ENCODE measurements around the gene HBD.

Gene HBD

GRCh38 chr11:5229796-5230195, 4.5 kb downstream of the HBD start:
- TF ChIP-seq CTCF (IDR thresholded peaks at IDR 0.05; ENCODE audit: borderline replicate concordance, extremely low read depth, low read length, poor library complexity, severe bottlenecking) (no peak), EZH2 (IDR thresholded peaks at IDR 0.05; ENCODE audit: borderline replicate concordance, low read depth, low read length, severe bottlenecking) (no peak)
- Histone ChIP-seq H3K9me3 (ENCODE audit: insufficient read depth, low read length, severe bottlenecking) (no peaks in the 10 kb centered on the region), H3K4me3 (ENCODE audit: low read depth in 1 of 2, low read length in 2 of 2) (no peak overlapping the region), H4K20me1 (ENCODE audit: insufficient read depth, low read length) (no peaks in the 10 kb centered on the region), H3K27me3 (ENCODE audit: insufficient read depth, low read length, poor library complexity) (peaks cover 11% of the 10 kb centered on the region), H3K36me3 (ENCODE audit: insufficient read depth, low read length) (no peaks in the 10 kb centered on the region), H3K79me2 (ENCODE audit: insufficient read depth, low read length) (no peaks in the 10 kb centered on the region), H2AFZ (ENCODE audit: low read depth, low read length) (no peak overlapping the region), H3K9ac (ENCODE audit: low read depth, low read length) (no peak overlapping the region), H3K4me2 (ENCODE audit: insufficient read depth, low read length) (no peak overlapping the region), H3K27ac (ENCODE audit: low read length) (no peak overlapping the region), H3K4me1 (ENCODE audit: insufficient read depth, low read length) (no peaks in the 10 kb centered on the region)
- DNase-seq (no peak), ATAC-seq (ENCODE audit: insufficient read depth, low read depth) (no peak)

- no peak for DNase-seq
- Histone ChIP-seq H3K4me3 (ENCODE audit: low read depth in 1 of 2, low read length in 2 of 2) (no peak overlapping the region), H3K36me3 (ENCODE audit: insufficient read depth, low read length) (no peaks in the 10 kb centered on the region), H3K9ac (ENCODE audit: low read depth, low read length) (no peak overlapping the region), H3K27ac (ENCODE audit: low read length) (no peak overlapping the region), H3K4me2 (ENCODE audit: insufficient read depth, low read length) (no peak overlapping the region), H4K20me1 (ENCODE audit: insufficient read depth, low read length) (no peaks in the 10 kb centered on the region), H3K9me3 (ENCODE audit: insufficient read depth, low read length, severe bottlenecking) (no peaks in the 10 kb centered on the region), H3K4me1 (ENCODE audit: insufficient read depth, low read length) (no peaks in the 10 kb centered on the region), H3K27me3 (ENCODE audit: insufficient read depth, low read length, poor library complexity) (peaks cover 11% of the 10 kb centered on the region), H3K79me2 (ENCODE audit: insufficient read depth, low read length) (no peaks in the 10 kb centered on the region), H2AFZ (ENCODE audit: low read depth, low read length) (no peak overlapping the region)
- TF ChIP-seq EZH2 (IDR thresholded peaks at IDR 0.05; ENCODE audit: borderline replicate concordance, low read depth, low read length, severe bottlenecking): no peak
- no peak for TF ChIP-seq CTCF (IDR thresholded peaks at IDR 0.05; ENCODE audit: borderline replicate concordance, extremely low read depth, low read length, poor library complexity, severe bottlenecking)
- ATAC-seq (ENCODE audit: insufficient read depth, low read depth): no peak
Measured at GRCh38 chr11:5229356-5229755, 4.9 kb downstream of the HBD start.

- no peak overlapping the region for H3K4me3 ChIP-seq (ENCODE audit: low read depth in 1 of 2, low read length in 2 of 2)
- H3K4me2 ChIP-seq (ENCODE audit: insufficient read depth, low read length): no peak overlapping the region
- no peaks in the 10 kb centered on the region for H3K36me3 ChIP-seq (ENCODE audit: insufficient read depth, low read length)
- H3K27me3 ChIP-seq (ENCODE audit: insufficient read depth, low read length, poor library complexity): peaks cover 7% of the 10 kb centered on the region
- no peaks in the 10 kb centered on the region for H3K79me2 ChIP-seq (ENCODE audit: insufficient read depth, low read length)
- no peaks in the 10 kb centered on the region for H3K4me1 ChIP-seq (ENCODE audit: insufficient read depth, low read length)
- no peak for DNase-seq
- H4K20me1 ChIP-seq (ENCODE audit: insufficient read depth, low read length): no peaks in the 10 kb centered on the region
- no peaks in the 10 kb centered on the region for H3K9me3 ChIP-seq (ENCODE audit: insufficient read depth, low read length, severe bottlenecking)
- no peak overlapping the region for H3K27ac ChIP-seq (ENCODE audit: low read length)
- no peak overlapping the region for H2AFZ ChIP-seq (ENCODE audit: low read depth, low read length)
- ATAC-seq (ENCODE audit: insufficient read depth, low read depth): no peak
- TF ChIP-seq CTCF (IDR thresholded peaks at IDR 0.05; ENCODE audit: borderline replicate concordance, extremely low read depth, low read length, poor library complexity, severe bottlenecking) (no peak), EZH2 (IDR thresholded peaks at IDR 0.05; ENCODE audit: borderline replicate concordance, low read depth, low read length, severe bottlenecking) (no peak)
- H3K9ac ChIP-seq (ENCODE audit: low read depth, low read length): no peak overlapping the region
Measured at GRCh38 chr11:5228124-5228523, 6.2 kb downstream of the HBD start.

GRCh38 chr11:5227681-5228080, 6.6 kb downstream of the HBD start:
- Histone ChIP-seq H3K9ac (ENCODE audit: low read depth, low read length) (no peak overlapping the region), H3K27me3 (ENCODE audit: insufficient read depth, low read length, poor library complexity) (peaks cover 6% of the 10 kb centered on the region), H3K4me2 (ENCODE audit: insufficient read depth, low read length) (no peak overlapping the region), H2AFZ (ENCODE audit: low read depth, low read length) (no peak overlapping the region), H3K4me1 (ENCODE audit: insufficient read depth, low read length) (no peaks in the 10 kb centered on the region), H4K20me1 (ENCODE audit: insufficient read depth, low read length) (no peaks in the 10 kb centered on the region), H3K4me3 (ENCODE audit: low read depth in 1 of 2, low read length in 2 of 2) (no peak overlapping the region), H3K27ac (ENCODE audit: low read length) (no peak overlapping the region), H3K79me2 (ENCODE audit: insufficient read depth, low read length) (no peaks in the 10 kb centered on the region), H3K9me3 (ENCODE audit: insufficient read depth, low read length, severe bottlenecking) (no peaks in the 10 kb centered on the region), H3K36me3 (ENCODE audit: insufficient read depth, low read length) (no peaks in the 10 kb centered on the region)
- no peak for TF ChIP-seq CTCF (IDR thresholded peaks at IDR 0.05; ENCODE audit: borderline replicate concordance, extremely low read depth, low read length, poor library complexity, severe bottlenecking)
- TF ChIP-seq EZH2 (IDR thresholded peaks at IDR 0.05; ENCODE audit: borderline replicate concordance, low read depth, low read length, severe bottlenecking): no peak
- no peak for DNase-seq
- ATAC-seq (ENCODE audit: insufficient read depth, low read depth): no peak

Data from DND-41 (cell line).